Left lung (tissue), 10 donors: ENCODE measurements around the gene TMC8. TPM values are rescaled to one million over a fixed set of nuclear protein-coding genes. Genes with fewer than 3 reads are reported as not detected.
A peak's percentile ranks its signal among the peaks of the same experiment; 100 is the strongest.

Source experiments
- ATAC-seq: fragments of 200-7000 bp; cut with Tn5 transposase; one replicate; pipeline ENCODE4 v1.9.1; 2020; ENCODE audit warnings: moderate library complexity
- DNase-seq, 4 donors: peaks; one replicate each; pipeline ENCODE4 v3.0.0-alpha.2; 2013 to 2020
- H3K27ac ChIP-seq, 2 donors: fragments of 200-600 bp; sonication (generic) in 1 of 2; one replicate each; pipeline versions ENCODE4 v1.5.0 to v1.8.0; 2020 to 2021
- H3K27me3 ChIP-seq, 2 donors: fragments of 200-600 bp; sonication (generic) in 1 of 2; one replicate each; pipeline versions ENCODE4 v1.5.0 to v1.8.0; 2020 to 2021
- H3K36me3 ChIP-seq, 2 donors: fragments of 200-600 bp; sonication (generic) in 1 of 2; one replicate each; pipeline versions ENCODE4 v1.5.0 to v1.8.0; 2020 to 2021
- H3K4me1 ChIP-seq, 2 donors: fragments of 200-600 bp; one replicate each; pipeline ENCODE4 v1.8.0; 2021
- H3K4me3 ChIP-seq, 2 donors: fragments of 200-600 bp; sonication (generic) in 1 of 2; one replicate each; pipeline versions ENCODE4 v1.5.0 to v1.8.0; 2020 to 2021; ENCODE audit warnings: mild to moderate bottlenecking in 1 of 2
- H3K9me3 ChIP-seq, 2 donors: fragments of 200-600 bp; sonication (generic) in 1 of 2; one replicate each; pipeline versions ENCODE4 v1.5.0 to v1.8.0; 2020 to 2021
- intact Hi-C, 2 donors: fragments of 100-400 bp; cut with DNase I; formaldehyde crosslinking; loops; one replicate each; pipeline versions ENCODE4 v1.11.2 to v1.14.2; 2022
- polyA plus RNA-seq, 6 donors: library from polyadenylated mRNA; unstranded; fragments of 120-200 nt; gene quantifications; one replicate each; pipeline ENCODE4 v1.2.1, GENCODE V29; 2013; ENCODE audit not compliant: insufficient read length in 6 of 6
- total RNA-seq, 2 donors: library from RNA; stranded (reverse); fragmentation: NEBNext Ultra II Directional; extraction: Animal tissue kit (Norgen Biotek cat#: 25700); gene quantifications; one replicate each; pipeline ENCODE4 v1.2.1, GENCODE V29; 2021
- TF ChIP-seq, protein P1 (sequence below), 2 donors: fragments of 200-600 bp; sonication (generic) in 1 of 2; IDR thresholded peaks; one replicate each; pipeline versions ENCODE4 v1.5.0 to v1.8.0; 2021; ENCODE audit warnings: antibody characterized with exemption in 2 of 2
- donor health status: DM: no; HTN: yes; CAD: no.
- donor health status: DM: no; HTN: no; CAD: no.

The TMC8 gene
- total and polyA plus RNA-seq, 8 donors, result 4.1 to 37.3 (median 5.9) TPM

DNA sequence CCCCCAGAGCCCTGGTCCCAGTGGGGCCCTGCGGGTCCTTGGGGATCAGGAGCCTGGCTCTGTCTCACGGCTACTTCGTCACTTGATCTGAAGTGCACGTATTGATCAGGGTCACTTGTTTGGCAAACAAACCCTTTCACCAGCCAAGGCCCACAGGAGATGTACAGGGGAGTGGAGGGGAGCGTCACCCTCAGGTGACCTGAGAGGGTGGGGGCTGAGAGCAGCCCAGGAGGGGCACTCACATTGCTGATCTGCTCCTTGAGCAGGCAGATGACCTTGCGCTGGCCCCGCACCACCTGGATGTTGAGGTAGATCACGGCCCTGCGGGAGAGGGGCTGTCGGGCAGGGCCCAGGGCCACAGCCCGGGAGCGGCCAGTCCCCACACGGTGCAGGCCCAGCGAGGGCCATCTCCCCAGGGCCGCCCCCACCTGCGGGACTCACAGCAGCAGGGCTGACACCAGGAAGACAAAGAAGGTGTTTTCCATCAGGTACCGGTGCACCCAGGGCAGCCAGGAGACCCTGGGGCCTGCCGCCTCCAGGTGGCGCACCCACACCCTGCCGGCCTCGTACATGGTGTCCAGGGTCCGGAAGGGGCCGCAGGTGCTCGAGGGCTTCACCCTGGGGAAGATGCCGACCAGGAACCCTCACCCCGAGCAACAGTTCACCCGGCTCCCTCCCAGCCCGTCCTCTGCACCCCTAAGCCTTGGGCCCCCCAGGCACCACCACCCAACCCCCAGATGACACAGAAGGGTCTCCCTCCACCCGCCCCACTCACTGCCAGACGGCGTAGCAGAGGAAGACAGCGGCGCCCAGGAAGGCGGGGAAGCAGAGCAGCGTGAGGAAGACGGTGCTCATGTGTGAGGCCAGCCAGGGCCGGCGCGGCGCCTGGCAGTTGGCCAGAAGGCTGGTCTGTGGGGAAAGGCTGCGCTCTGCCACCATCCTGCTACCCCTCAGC is 13.3 kb upstream of the TMC8 start:
- TF ChIP-seq, protein P1, sequence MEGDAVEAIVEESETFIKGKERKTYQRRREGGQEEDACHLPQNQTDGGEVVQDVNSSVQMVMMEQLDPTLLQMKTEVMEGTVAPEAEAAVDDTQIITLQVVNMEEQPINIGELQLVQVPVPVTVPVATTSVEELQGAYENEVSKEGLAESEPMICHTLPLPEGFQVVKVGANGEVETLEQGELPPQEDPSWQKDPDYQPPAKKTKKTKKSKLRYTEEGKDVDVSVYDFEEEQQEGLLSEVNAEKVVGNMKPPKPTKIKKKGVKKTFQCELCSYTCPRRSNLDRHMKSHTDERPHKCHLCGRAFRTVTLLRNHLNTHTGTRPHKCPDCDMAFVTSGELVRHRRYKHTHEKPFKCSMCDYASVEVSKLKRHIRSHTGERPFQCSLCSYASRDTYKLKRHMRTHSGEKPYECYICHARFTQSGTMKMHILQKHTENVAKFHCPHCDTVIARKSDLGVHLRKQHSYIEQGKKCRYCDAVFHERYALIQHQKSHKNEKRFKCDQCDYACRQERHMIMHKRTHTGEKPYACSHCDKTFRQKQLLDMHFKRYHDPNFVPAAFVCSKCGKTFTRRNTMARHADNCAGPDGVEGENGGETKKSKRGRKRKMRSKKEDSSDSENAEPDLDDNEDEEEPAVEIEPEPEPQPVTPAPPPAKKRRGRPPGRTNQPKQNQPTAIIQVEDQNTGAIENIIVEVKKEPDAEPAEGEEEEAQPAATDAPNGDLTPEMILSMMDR (IDR thresholded peaks at IDR 0.05), result peak in 1 of 2 donors; percentile 20
- DNase-seq, result peak in 1 of 4 donors; percentile 84
- H3K27me3 ChIP-seq, result no peaks in the 10 kb centered on the region
- H3K9me3 ChIP-seq, result no peaks in the 10 kb centered on the region
- intact Hi-C loops, result no loop called here
- H3K27ac ChIP-seq, result peak overlapping the region in 1 of 2 donors; percentile 13
- H3K36me3 ChIP-seq, result peaks cover 0 to 83% of the 10 kb centered on the region in 2 donors
- no peak overlapping the region for H3K4me3 ChIP-seq
- peaks cover 0 to 52% of the 10 kb centered on the region in 2 donors for H3K4me1 ChIP-seq
- ATAC-seq, result peak; percentile 6

DNA sequence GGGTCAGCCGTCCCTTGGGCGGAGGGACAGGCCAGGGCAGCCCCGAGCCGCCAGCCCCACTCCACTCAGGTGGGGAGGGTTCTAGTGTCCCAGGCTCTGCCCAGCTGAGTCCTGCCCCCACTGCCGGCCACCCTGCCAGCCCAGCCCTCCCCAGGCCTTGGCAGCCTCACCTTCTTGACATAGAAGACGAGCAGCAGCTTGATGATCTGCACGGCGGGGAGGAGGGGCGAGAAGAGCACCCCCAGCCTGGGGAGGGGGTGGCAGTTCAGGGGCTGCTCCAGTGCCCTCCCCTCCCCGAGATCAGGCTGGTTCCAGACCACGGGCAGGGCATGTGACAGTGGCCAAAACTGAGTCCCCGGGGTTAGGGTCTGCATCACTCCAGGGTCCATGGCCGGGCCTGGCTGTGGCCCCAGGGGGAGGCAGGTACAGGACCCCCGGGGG is 11.8 kb upstream of the TMC8 start:
- Histone ChIP-seq H3K4me3 (no peak overlapping the region), H3K9me3 (no peaks in the 10 kb centered on the region), H3K27me3 (no peaks in the 10 kb centered on the region), H3K27ac (no peak overlapping the region), H3K36me3 (peaks cover 0 to 83% of the 10 kb centered on the region in 2 donors), H3K4me1 (peaks cover 0 to 45% of the 10 kb centered on the region in 2 donors)
- DNase-seq (peak in 1 of 4 donors; percentile 60), ATAC-seq (no peak)
- TF ChIP-seq, protein P1 (IDR thresholded peaks at IDR 0.05), result no peak
- intact Hi-C loops, result no loop called here

DNA sequence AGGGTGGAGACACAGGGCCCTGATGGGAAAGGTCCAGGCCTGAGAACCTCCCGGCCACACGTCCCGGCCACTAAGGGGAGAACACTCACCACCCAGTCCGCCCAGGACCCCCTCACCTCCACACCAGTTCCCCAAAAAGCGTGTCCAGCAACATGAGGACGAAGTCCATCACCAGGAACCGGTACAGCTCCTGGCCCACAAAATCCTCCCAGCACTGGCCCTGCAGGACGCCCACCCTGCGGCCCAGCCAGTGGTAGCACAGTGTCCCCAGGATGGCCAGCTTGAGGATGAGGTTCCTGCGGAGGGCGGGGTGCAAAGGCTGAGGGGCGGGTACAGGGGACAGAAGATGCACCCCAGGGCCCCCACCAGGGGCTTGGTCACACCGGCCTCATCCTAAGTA is 10.0 kb upstream of the TMC8 start:
- intact Hi-C loops, result no loop called here
- Histone ChIP-seq H3K4me1 (peaks cover 0 to 56% of the 10 kb centered on the region in 2 donors), H3K9me3 (no peaks in the 10 kb centered on the region), H3K36me3 (peaks cover 0 to 87% of the 10 kb centered on the region in 2 donors), H3K27me3 (no peaks in the 10 kb centered on the region), H3K27ac (no peak overlapping the region), H3K4me3 (no peak overlapping the region)
- DNase-seq (no peak), ATAC-seq (no peak)
- TF ChIP-seq, protein P1 (IDR thresholded peaks at IDR 0.05), result no peak

DNA sequence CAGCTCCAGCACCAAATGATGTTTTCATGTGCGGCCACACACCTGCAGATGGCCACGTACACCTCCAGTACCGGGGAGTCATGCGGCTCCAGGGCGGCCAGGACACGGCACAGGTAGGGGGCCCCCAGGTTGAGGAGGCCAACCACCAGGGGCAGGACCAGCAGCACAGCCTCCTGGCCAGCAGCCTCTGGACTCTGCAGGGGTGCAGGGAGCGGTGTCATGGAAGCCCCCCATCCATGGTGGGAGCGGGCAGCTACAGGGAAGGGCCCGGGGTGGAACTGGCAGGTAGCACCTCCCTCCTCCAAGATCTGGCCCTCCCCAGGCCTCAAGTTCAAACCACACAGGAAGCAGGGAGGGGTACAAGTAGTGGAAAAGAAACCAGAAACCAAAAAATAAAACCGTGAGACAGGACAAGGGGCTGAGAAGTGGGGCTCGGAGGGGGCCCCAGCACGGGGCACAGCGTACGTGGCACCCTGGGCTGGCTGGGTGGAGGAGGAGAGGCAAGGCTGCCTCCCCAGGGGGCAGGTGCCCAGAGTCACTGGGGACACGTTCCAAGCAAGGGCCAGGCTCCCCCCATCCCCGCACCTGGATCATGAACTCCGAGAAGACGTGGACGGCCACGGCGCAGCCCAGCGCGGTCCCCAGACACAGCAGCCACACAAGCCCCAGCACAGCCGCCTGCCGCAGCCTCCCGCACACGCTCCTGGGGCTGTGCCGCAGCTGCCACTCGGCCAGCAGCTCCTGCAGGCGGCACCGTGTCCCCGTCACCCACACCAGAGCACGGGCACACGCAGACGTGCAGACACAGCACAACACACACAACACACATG is 9.4 kb upstream of the TMC8 start:
- Histone ChIP-seq H3K36me3 (peaks cover 0 to 94% of the 10 kb centered on the region in 2 donors), H3K4me3 (no peak overlapping the region), H3K27ac (peak overlapping the region in 1 of 2 donors; percentile 41), H3K27me3 (no peaks in the 10 kb centered on the region), H3K4me1 (peaks cover 4 to 63% of the 10 kb centered on the region in 2 donors), H3K9me3 (no peaks in the 10 kb centered on the region)
- TF ChIP-seq, protein P1 (IDR thresholded peaks at IDR 0.05), result no peak
- intact Hi-C loops, result no loop called here
- ATAC-seq (no peak), DNase-seq (peak in 1 of 4 donors; percentile 83)
